ENCODE measurements around the gene ZBTB1. TPM values are rescaled to one million over a fixed set of nuclear protein-coding genes. Genes with fewer than 3 reads are reported as not detected.
A peak's percentile ranks its signal among the peaks of the same experiment; 100 is the strongest.

ZBTB1 gene
- total RNA-seq, 1 donor from 2014 or later = 48.9 TPM

DNA sequence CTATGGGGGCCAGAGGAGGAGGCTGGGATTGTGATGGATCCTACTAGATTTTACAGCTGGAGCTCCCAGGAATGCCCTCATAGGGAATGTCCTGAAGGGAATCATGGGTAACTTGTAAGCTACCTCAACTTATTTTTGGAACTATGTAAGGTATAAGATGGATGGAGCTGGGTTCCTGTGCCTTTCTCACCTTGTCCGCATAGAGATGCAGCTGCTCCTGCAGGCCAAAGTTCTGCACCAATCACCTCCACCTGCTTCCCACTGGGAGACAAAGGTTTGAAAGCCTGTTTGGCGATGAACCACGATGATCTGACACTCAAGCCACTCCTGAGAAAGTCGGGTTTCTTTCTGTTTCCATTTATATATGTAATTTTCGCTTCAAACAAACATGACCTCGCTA is 39.9 kb upstream of the ZBTB1 start:
- Histone ChIP-seq H3K4me1 (peaks cover 14% of the 10 kb centered on the region), H3K9me3 (no peaks in the 10 kb centered on the region), H3K36me3 (no peaks in the 10 kb centered on the region), H3K27me3 (no peaks in the 10 kb centered on the region), H3K27ac (no peak overlapping the region), H3K4me3 (peak overlapping the region; percentile 75 to 84)
- no peak for DNase-seq (ENCODE audit: extremely low spot score in 2 of 2)
- TF ChIP-seq, protein P1, sequence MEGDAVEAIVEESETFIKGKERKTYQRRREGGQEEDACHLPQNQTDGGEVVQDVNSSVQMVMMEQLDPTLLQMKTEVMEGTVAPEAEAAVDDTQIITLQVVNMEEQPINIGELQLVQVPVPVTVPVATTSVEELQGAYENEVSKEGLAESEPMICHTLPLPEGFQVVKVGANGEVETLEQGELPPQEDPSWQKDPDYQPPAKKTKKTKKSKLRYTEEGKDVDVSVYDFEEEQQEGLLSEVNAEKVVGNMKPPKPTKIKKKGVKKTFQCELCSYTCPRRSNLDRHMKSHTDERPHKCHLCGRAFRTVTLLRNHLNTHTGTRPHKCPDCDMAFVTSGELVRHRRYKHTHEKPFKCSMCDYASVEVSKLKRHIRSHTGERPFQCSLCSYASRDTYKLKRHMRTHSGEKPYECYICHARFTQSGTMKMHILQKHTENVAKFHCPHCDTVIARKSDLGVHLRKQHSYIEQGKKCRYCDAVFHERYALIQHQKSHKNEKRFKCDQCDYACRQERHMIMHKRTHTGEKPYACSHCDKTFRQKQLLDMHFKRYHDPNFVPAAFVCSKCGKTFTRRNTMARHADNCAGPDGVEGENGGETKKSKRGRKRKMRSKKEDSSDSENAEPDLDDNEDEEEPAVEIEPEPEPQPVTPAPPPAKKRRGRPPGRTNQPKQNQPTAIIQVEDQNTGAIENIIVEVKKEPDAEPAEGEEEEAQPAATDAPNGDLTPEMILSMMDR (IDR thresholded peaks at IDR 0.05) = no peak
- TF ChIP-seq POLR2A (IDR thresholded peaks at IDR 0.05) (no peak), POLR2AphosphoS5 (IDR thresholded peaks at IDR 0.05; ENCODE audit: insufficient read depth in 1 of 2, low read depth in 1 of 2) (no peak)
- intact Hi-C loops (cut with DNase I) = no loop called here

DNA sequence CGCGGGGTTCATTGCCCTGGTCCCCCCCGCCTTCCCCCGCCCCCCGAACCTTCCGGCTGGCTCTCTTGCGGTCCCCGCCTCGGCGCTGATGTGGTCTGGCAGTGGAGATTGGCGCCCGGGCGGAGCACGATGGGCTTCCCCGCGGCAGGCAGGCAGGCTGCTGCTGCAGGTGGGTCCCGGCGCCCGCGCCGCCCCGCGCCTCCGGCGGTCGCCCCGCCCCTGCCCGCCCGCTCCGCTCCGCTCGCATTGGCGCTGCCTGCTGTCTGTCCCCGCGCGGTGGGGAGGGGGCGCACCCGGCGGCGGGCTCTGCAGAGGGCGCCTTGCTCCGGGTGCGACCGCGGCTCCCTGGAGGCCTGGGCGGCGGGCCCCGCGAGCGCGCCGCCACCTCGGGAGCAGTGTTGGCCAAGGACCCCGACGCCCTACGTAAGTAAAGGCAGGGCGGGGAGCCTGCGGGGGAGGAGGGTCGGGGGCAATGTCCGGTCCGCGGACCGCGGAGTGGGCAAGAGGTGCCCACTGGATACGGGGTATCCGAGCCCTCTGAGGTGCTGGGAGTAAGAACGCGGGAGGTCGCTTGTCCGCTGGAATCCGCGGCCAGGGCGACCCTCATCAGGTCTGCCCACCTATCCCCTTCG is 39.3 kb upstream of the ZBTB1 start, which contains the start of gene AKAP5:
TSS of gene AKAP5 (plus strand) at position 309 of the 632 bp plus-strand sequence. CDS start 2,896 bp downstream, outside the sequence.
- no peak for DNase-seq (ENCODE audit: extremely low spot score in 2 of 2)
- H3K27me3 ChIP-seq = no peaks in the 10 kb centered on the region
- H3K36me3 ChIP-seq = no peaks in the 10 kb centered on the region
- H3K27ac ChIP-seq = peak within 1 kb of the TSS; percentile 68
- intact Hi-C loops (cut with DNase I) = no loop called here
- no peaks in the 10 kb centered on the region for H3K9me3 ChIP-seq
- peak within 1 kb of the TSS; percentile 75 to 84 for H3K4me3 ChIP-seq
- TF ChIP-seq POLR2A (IDR thresholded peaks at IDR 0.05) (no peak), POLR2AphosphoS5 (IDR thresholded peaks at IDR 0.05; ENCODE audit: insufficient read depth in 1 of 2, low read depth in 1 of 2) (no peak)
- TF ChIP-seq, protein P1 (IDR thresholded peaks at IDR 0.05) = no peak
- peaks cover 14% of the 10 kb centered on the region for H3K4me1 ChIP-seq

DNA sequence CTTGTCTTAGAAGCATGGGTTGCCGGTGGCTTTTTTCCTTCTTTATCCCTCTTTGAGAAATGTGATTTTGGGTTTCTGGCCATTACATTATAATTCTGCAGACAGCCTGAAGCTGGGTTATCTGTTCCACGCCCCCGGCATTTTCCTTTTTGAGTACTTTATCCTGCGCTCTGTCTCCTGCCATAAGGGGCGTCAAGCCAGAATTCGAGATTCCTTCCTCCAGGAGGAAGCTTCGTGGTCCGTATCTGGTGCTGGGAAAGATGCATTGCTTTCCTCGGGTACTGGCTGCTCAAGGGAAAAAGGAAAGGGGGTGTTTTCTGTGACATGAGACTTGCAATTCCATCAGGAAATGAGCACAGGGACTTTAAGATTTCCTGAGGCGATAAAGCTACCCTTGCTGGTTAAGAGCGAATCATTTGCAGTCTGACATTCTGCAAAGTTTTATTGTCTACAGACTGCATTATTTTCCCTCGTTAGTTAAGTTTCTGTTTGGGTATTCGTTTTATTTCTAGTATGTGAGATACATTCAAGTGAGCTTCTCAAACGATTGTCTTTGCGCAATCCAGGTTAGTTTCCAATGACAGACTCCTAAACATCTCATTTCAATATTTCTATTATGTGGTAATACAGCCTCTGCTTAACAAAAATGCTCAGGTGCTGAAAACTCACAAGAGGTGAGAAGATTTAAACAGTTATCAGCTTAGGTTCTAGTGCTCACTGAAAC is 38.6 kb upstream of the ZBTB1 start:
- H3K9me3 ChIP-seq = no peaks in the 10 kb centered on the region
- H3K36me3 ChIP-seq = no peaks in the 10 kb centered on the region
- no peak for DNase-seq (ENCODE audit: extremely low spot score in 2 of 2)
- no peak for TF ChIP-seq POLR2A (IDR thresholded peaks at IDR 0.05)
- TF ChIP-seq POLR2AphosphoS5 (IDR thresholded peaks at IDR 0.05; ENCODE audit: insufficient read depth in 1 of 2, low read depth in 1 of 2) = no peak
- TF ChIP-seq, protein P1 (IDR thresholded peaks at IDR 0.05) = no peak
- peaks cover 14% of the 10 kb centered on the region for H3K4me1 ChIP-seq
- no peaks in the 10 kb centered on the region for H3K27me3 ChIP-seq
- intact Hi-C loops (cut with DNase I) = no loop called here
- H3K27ac ChIP-seq = peak overlapping the region; percentile 68
- peak overlapping the region; percentile 75 to 84 for H3K4me3 ChIP-seq

DNA sequence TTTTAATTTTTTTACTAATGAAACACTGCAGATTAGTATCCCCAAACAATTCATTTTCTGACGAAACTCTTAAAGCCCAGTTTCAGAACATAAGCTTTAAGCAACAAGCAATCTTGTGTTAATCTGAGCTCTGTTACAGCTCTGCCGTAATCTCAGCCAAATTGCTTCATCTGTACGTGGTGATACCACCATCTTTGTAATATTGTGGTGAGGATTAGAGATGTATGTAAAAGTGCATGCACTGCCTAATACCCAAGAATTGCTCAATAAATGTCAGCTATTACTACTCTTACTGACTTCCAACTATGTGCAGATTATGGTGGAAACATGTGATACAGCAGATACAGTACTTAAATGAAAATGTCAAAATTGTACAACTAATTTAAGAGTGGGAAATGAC is 37.5 kb upstream of the ZBTB1 start:
- Histone ChIP-seq H3K27ac (no peak overlapping the region), H3K36me3 (no peaks in the 10 kb centered on the region), H3K4me1 (peaks cover 14% of the 10 kb centered on the region), H3K9me3 (no peaks in the 10 kb centered on the region), H3K4me3 (no peak overlapping the region), H3K27me3 (no peaks in the 10 kb centered on the region)
- intact Hi-C loops (cut with DNase I) = no loop called here
- TF ChIP-seq POLR2A (IDR thresholded peaks at IDR 0.05) = no peak
- TF ChIP-seq, protein P1 (IDR thresholded peaks at IDR 0.05) = no peak
- TF ChIP-seq POLR2AphosphoS5 (IDR thresholded peaks at IDR 0.05; ENCODE audit: insufficient read depth in 1 of 2, low read depth in 1 of 2) = no peak
- no peak for DNase-seq (ENCODE audit: extremely low spot score in 2 of 2)

DNA sequence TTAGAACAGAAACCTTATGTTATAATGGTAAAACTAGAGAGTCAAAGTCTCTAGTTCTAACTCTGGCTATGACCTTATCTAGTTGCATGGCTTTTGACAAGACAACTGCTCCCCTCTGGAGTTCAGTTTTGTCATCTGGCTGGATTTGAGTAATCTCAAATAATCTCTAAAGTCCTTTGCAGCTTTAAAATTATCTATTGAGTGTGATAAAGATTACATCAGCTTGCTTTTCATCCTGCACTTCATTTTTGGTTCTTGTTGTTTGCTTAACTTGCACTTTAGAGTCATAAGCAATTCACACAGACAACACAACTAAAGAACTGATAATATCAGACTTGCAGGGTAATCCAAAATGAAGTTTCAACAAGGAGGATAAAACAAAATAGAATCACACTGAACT is 37.0 kb upstream of the ZBTB1 start:
- peaks cover 14% of the 10 kb centered on the region for H3K4me1 ChIP-seq
- no peak for TF ChIP-seq POLR2AphosphoS5 (IDR thresholded peaks at IDR 0.05; ENCODE audit: insufficient read depth in 1 of 2, low read depth in 1 of 2)
- TF ChIP-seq, protein P1 (IDR thresholded peaks at IDR 0.05) = no peak
- H3K27me3 ChIP-seq = no peaks in the 10 kb centered on the region
- H3K36me3 ChIP-seq = no peaks in the 10 kb centered on the region
- intact Hi-C loops (cut with DNase I) = no loop called here
- no peak for DNase-seq (ENCODE audit: extremely low spot score in 2 of 2)
- no peak overlapping the region for H3K27ac ChIP-seq
- no peaks in the 10 kb centered on the region for H3K9me3 ChIP-seq
- no peak overlapping the region for H3K4me3 ChIP-seq
